Activated CD4-positive, alpha-beta T cell treated with anti-CD3 and anti-CD28 coated beads, Interleukin-2, amount 10 ng/mL, durations not matched to agents 7 days and 5 days (primary cell): ENCODE measurements around the gene CDK18. TPM values are rescaled to one million over a fixed set of nuclear protein-coding genes. Genes with fewer than 3 reads are reported as not detected.

Experiments used
- CTCF ChIA-PET: fragments of 350-600 bp; sonication (Branson Sonifier 250); formaldehyde crosslinking; loops from one replicate; lab custom pipeline; 2021; ENCODE audit warnings: antibody characterized with exemption; lab: Charles Lee
- POLR2A ChIA-PET: fragments of 350-600 bp; sonication (Branson Sonifier 250); formaldehyde crosslinking; loops from one replicate; lab custom pipeline; 2021; ENCODE audit warnings: antibody characterized with exemption; lab: Charles Lee
- DNase-seq: peaks from one replicate; pipeline ENCODE4 v3.0.0-alpha.2; 2020
- H3K27ac Mint-ChIP-seq: one replicate; pipeline ENCODE4 v1.8.0; 2021; ENCODE audit warnings: mild to moderate bottlenecking, moderate library complexity, mixed read lengths
- H3K27me3 Mint-ChIP-seq: one replicate; pipeline ENCODE4 v1.8.0; 2021; ENCODE audit warnings: mixed read lengths
- H3K36me3 Mint-ChIP-seq: one replicate; pipeline ENCODE4 v1.8.0; 2021; ENCODE audit warnings: low read depth, mixed read lengths
- H3K4me1 Mint-ChIP-seq: one replicate; pipeline ENCODE4 v1.8.0; 2021; ENCODE audit warnings: mixed read lengths
- H3K4me3 Mint-ChIP-seq: one replicate; pipeline ENCODE4 v1.8.0; 2021; ENCODE audit warnings: mild to moderate bottlenecking, moderate library complexity, mixed read lengths
- H3K9me3 Mint-ChIP-seq: one replicate; pipeline ENCODE4 v1.8.0; 2021; ENCODE audit warnings: mixed read lengths
- total RNA-seq, 2 experiments: library from RNA; stranded (reverse); gene quantifications; one replicate each; pipeline ENCODE4 v1.2.3, GENCODE V29; 2021

CDK18 gene
- 1 to 10 TPM; 2.9 to 3.5 TPM for total RNA-seq

DNA sequence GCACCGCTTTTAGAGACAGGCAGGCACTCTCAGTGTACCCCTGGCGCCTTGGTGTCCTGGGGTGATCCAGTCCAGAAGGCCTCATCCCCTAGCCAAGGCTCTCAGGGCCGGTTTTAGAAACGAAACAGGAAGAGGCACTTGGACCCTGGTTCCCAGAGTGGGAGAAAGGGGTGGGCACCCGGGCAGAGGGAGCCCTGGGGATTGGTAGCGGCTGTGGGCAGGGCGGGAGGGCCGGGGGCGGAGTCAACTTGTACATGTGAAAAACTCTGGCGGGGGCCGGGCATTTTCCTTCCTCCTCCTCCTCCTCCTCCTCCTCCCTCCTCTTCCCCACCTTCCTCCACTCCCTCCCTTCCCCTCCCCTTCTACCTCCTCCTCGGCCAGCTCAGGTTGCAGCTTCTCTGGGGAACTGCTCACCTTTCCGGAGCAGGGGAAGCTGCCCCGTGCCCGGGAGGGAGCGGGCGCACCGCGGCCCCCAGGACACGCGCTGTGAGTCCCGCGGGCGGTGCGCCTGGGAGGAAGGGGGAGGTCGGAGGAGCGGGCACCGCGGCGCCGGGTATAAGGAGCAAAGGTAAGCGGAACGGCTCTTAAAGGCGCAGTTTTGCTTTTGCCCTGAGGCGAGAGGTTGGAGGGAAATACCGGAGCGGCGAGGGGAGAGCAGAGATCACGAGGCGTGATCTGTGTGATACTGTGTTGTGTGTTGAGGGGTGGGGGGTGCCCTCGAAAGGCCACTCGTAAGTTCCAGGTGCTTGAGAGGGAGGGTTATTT is at the start of gene CDK18:
Gene CDK18 (plus strand): TSS at position 359 of the 765 bp plus-strand sequence. CDS start 18,499 bp downstream, outside the sequence.
- DNase-seq = peak; percentile 58
- ChIA-PET POLR2A (no interaction called here), CTCF (no interaction called here)
- H3K27ac Mint-ChIP-seq = peak within 1 kb of the TSS; percentile 74
- peaks cover 14% of the 10 kb centered on the region for H3K4me1 Mint-ChIP-seq
- no peaks in the 10 kb centered on the region for H3K9me3 Mint-ChIP-seq
- H3K4me3 Mint-ChIP-seq = peak within 1 kb of the TSS; percentile 73
- H3K36me3 Mint-ChIP-seq = no peaks in the 10 kb centered on the region
- H3K27me3 Mint-ChIP-seq = peaks cover 11% of the 10 kb centered on the region

GRCh38 chr1:205454903-205455335 is 49.5 kb upstream of the CDK18 start:
- H3K4me1 Mint-ChIP-seq = peaks cover 10% of the 10 kb centered on the region
- DNase-seq = no peak
- H3K9me3 Mint-ChIP-seq = no peaks in the 10 kb centered on the region
- ChIA-PET CTCF (interaction anchor here (0.6 to 1.6 kb wide), 5 partner anchors 11 to 136 kb away, joined by 3 to 5 read pairs (median 3); no protein-coding TSS in a partner anchor), POLR2A (no interaction called here)
- H3K4me3 Mint-ChIP-seq = no peak overlapping the region
- H3K36me3 Mint-ChIP-seq = no peaks in the 10 kb centered on the region
- H3K27me3 Mint-ChIP-seq = peaks cover 75% of the 10 kb centered on the region
- H3K27ac Mint-ChIP-seq = no peak overlapping the region

DNA sequence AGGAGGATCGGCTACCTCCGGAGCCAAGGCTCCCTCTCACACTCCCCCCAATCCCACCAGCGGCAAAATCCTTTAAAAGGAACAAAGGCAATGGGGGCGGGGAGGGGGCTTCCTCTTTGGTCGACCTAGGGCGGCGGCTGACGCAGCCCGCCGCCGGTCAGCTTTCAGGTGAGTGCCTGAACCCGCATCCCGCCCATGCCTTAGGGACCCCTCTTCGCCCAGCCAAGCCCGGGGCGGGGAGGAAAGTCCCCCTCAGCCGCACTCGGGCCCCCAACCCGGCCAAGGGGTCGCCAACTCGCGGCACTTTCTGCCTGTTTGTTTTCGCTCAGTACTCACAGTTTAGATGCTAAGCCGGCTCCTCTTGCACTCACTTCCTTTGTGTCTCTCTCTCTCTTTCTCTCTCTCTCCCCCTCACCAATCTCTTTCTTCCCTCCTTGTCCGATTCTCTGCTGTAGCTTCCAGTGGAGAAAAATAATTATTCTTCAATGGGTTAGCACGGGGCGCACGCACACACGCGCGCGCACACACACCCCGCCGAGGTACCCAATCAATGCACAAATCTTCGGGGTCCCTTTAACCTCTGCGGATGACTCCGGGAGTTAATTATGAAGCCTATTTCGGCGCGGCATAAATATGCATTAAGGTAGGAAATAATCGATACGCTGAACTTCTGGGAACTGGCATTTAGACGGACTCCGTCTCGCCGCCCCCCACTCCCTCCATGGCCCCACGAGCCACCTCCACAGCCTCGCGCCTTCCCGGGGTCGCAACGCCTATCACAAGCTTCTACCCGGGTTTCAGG is 48.7 kb upstream of the CDK18 start, which contains the start of gene BLACAT1:
Gene BLACAT1 (minus strand): TSS at position 465 of the 802 bp plus-strand sequence.
- Mint-ChIP-seq H3K4me1 (peaks cover 10% of the 10 kb centered on the region), H3K4me3 (peak within 1 kb of the TSS; percentile 47)

DNA sequence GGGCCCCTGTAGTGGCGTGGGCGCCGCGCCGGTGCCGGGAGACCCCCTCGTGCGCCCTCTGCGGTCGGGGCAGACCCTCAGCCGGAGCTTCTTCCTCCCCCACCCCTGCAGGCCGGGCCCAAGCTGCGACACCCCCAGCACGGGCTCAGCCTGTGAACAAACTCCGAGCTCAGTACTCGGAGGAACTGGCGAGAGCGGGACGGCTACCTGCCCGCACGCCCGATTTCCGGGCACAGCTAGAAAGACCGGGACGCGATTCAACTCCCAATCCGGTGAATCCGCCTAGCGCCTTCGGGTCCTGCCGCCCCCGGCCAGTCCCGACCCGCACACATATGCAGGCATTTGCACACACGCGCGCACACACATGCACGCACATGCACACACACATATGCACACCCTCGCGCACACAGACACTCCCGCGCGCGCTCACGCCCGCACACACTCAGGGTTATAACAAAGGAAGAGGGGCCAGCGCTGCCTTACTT is 48.0 kb upstream of the CDK18 start:
- POLR2A ChIA-PET = no interaction called here
- H3K9me3 Mint-ChIP-seq = no peaks in the 10 kb centered on the region
- no peaks in the 10 kb centered on the region for H3K36me3 Mint-ChIP-seq
- H3K27ac Mint-ChIP-seq = no peak overlapping the region
- H3K4me3 Mint-ChIP-seq = peak overlapping the region; percentile 47
- H3K27me3 Mint-ChIP-seq = peaks cover 77% of the 10 kb centered on the region
- no peak for DNase-seq
- H3K4me1 Mint-ChIP-seq = peaks cover 10% of the 10 kb centered on the region
- CTCF ChIA-PET = interaction anchor here (0.7 to 2.2 kb wide), 4 partner anchors 10 to 72 kb away, joined by 3 to 4 read pairs (median 3); no protein-coding TSS in a partner anchor

More for the DNA sequence above, 48.7 kb upstream of the CDK18 start, which contains the start of gene BLACAT1:
- no peak within 1 kb of the TSS for H3K27ac Mint-ChIP-seq
- ChIA-PET POLR2A (no interaction called here), CTCF (interaction anchor here (0.7 to 2.2 kb wide), 4 partner anchors 14 to 73 kb away, joined by 3 to 5 read pairs (median 4); no protein-coding TSS in a partner anchor)
- H3K9me3 Mint-ChIP-seq = no peaks in the 10 kb centered on the region
- peaks cover 78% of the 10 kb centered on the region for H3K27me3 Mint-ChIP-seq
- no peaks in the 10 kb centered on the region for H3K36me3 Mint-ChIP-seq
- DNase-seq = no peak

- POLR2A ChIA-PET = no interaction called here
- no peaks in the 10 kb centered on the region for H3K36me3 Mint-ChIP-seq
- peaks cover 74% of the 10 kb centered on the region for H3K27me3 Mint-ChIP-seq
Observed at GRCh38 chr1:205456868-205457745, 47.4 kb upstream of the CDK18 start.

GRCh38 chr1:205458777-205459566 is 45.5 kb upstream of the CDK18 start:
- H3K4me1 Mint-ChIP-seq = peaks cover 10% of the 10 kb centered on the region
- H3K27me3 Mint-ChIP-seq = peaks cover 58% of the 10 kb centered on the region
- peak; percentile 49 for DNase-seq
- POLR2A ChIA-PET = no interaction called here
- CTCF ChIA-PET = interaction anchor here (0.7 to 1.1 kb wide), 3 partner anchors 14 to 28 kb away, joined by 3 to 4 read pairs (median 3); no protein-coding TSS in a partner anchor
- H3K36me3 Mint-ChIP-seq = no peaks in the 10 kb centered on the region
- H3K4me3 Mint-ChIP-seq = no peak overlapping the region
- H3K27ac Mint-ChIP-seq = no peak overlapping the region
- H3K9me3 Mint-ChIP-seq = no peaks in the 10 kb centered on the region

More at GRCh38 chr1:205456868-205457745, 47.4 kb upstream of the CDK18 start:
- no peak for DNase-seq
- Mint-ChIP-seq H3K4me1 (peaks cover 10% of the 10 kb centered on the region), H3K4me3 (no peak overlapping the region), H3K27ac (no peak overlapping the region), H3K9me3 (no peaks in the 10 kb centered on the region)
- CTCF ChIA-PET = interaction anchor here (0.7 to 2.2 kb wide), 4 partner anchors 10 to 72 kb away, joined by 3 to 4 read pairs (median 3); no protein-coding TSS in a partner anchor

GRCh38 chr1:205465392-205465791 is 39.1 kb upstream of the CDK18 start:
- no peak overlapping the region for H3K4me3 Mint-ChIP-seq
- H3K9me3 Mint-ChIP-seq = no peaks in the 10 kb centered on the region
- ChIA-PET POLR2A (no interaction called here), CTCF (no interaction called here)
- peaks cover 28% of the 10 kb centered on the region for H3K27me3 Mint-ChIP-seq
- no peaks in the 10 kb centered on the region for H3K36me3 Mint-ChIP-seq
- no peak overlapping the region for H3K27ac Mint-ChIP-seq
- no peak for DNase-seq
- no peaks in the 10 kb centered on the region for H3K4me1 Mint-ChIP-seq

GRCh38 chr1:205466595-205467220 is 37.8 kb upstream of the CDK18 start:
- Mint-ChIP-seq H3K27ac (no peak overlapping the region), H3K27me3 (peaks cover 25% of the 10 kb centered on the region), H3K36me3 (no peaks in the 10 kb centered on the region), H3K4me3 (no peak overlapping the region), H3K4me1 (no peaks in the 10 kb centered on the region), H3K9me3 (no peaks in the 10 kb centered on the region)
- POLR2A ChIA-PET = no interaction called here
- CTCF ChIA-PET = interaction anchor here (0.8 to 1.1 kb wide), 3 partner anchors 10 to 52 kb away, joined by 3 to 4 read pairs (median 3); no protein-coding TSS in a partner anchor
- DNase-seq = no peak

GRCh38 chr1:205470131-205470530 is 34.3 kb upstream of the CDK18 start:
- Mint-ChIP-seq H3K4me1 (no peaks in the 10 kb centered on the region), H3K27me3 (peaks cover 47% of the 10 kb centered on the region), H3K4me3 (no peak overlapping the region), H3K27ac (no peak overlapping the region), H3K36me3 (peaks cover 3% of the 10 kb centered on the region), H3K9me3 (peaks cover 7% of the 10 kb centered on the region)
- DNase-seq = no peak
- CTCF ChIA-PET = interaction anchor here (0.8 to 2.1 kb wide), 2 partner anchors 8 to 18 kb away, joined by 3 to 5 read pairs; no protein-coding TSS in a partner anchor
- POLR2A ChIA-PET = no interaction called here

- CTCF ChIA-PET = no interaction called here
- Mint-ChIP-seq H3K36me3 (peaks cover 3% of the 10 kb centered on the region), H3K27ac (no peak overlapping the region), H3K4me1 (no peaks in the 10 kb centered on the region), H3K4me3 (no peak overlapping the region), H3K27me3 (peaks cover 38% of the 10 kb centered on the region), H3K9me3 (peaks cover 18% of the 10 kb centered on the region)
- no peak for DNase-seq
- POLR2A ChIA-PET = no interaction called here
Observed at GRCh38 chr1:205472737-205473441, 31.6 kb upstream of the CDK18 start.
